CD4-positive, alpha-beta T cell treated with Interferon alpha-2 for 1 hour (primary cell): Measurements from ENCODE around the gene DNAJC12.
"Not testable (repeated sequence)": the region's sequence is repeated elsewhere in the genome, so short reads cannot be mapped to it uniquely, and the experiment has no call there.

ENCODE experiments used
- DNase-seq, 2 donors: peaks; one replicate each; pipeline ENCODE4 v3.0.0-alpha.2; 2020 to 2022

DNAJC12 gene

GRCh38 chr10:67839511-67839910 lies 1.5 kb upstream of the DNAJC12 start:
- not testable (repeated sequence) for DNase-seq

- no peak for DNase-seq
Measured at GRCh38 chr10:67836972-67837371, 1.0 kb downstream of the DNAJC12 start.

- no peak for DNase-seq
Measured at GRCh38 chr10:67836488-67836887, 1.5 kb downstream of the DNAJC12 start.

- not testable (repeated sequence) for DNase-seq
Measured at GRCh38 chr10:67835541-67836394, 2.2 kb downstream of the DNAJC12 start.

- DNase-seq, result no peak
Measured at GRCh38 chr10:67834375-67834774, 3.6 kb downstream of the DNAJC12 start.

- DNase-seq, result no peak
Measured at GRCh38 chr10:67827811-67828210, 10.2 kb downstream of the DNAJC12 start.

GRCh38 chr10:67819768-67820204 lies 18.2 kb downstream of the DNAJC12 start:
- no peak for DNase-seq

DNA sequence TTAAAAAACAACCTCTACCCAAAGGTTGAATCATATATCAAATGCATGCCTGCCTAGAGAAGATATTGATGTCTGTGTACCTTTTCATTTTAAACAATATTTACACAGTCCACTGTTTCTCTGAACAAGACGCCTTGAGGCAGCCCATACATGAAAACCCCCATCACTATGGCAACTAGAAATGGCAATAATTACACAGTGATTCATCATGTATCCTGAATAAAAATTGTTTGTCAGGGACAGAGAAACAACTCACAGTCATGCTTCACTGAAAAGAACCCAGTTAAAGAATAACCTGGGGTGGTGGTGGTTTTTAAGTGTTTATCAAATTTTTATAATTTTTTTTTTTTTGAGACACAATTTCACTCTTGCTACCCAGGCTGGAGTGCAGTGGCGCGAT lies 19.7 kb downstream of the DNAJC12 start:
- no peak for DNase-seq

DNA sequence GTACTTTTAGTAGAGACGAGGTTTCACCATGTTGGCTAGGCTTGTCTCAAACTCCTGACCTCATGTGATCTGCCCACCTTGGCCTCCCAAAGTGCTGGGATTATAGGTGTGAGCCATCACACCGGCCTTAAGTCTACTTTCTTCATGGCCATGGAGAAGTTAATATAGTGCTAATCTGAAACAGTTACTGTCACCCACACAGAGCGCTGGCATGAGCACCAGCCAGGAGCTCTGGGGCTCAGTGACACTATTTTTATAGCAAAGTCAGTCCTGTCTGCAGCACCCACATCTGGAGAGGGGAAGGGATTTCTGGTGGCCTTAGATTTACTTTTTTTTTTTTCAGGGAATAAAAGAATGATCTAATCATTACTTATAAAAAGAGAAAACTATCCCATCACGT lies 21.3 kb downstream of the DNAJC12 start:
- no peak for DNase-seq

DNA sequence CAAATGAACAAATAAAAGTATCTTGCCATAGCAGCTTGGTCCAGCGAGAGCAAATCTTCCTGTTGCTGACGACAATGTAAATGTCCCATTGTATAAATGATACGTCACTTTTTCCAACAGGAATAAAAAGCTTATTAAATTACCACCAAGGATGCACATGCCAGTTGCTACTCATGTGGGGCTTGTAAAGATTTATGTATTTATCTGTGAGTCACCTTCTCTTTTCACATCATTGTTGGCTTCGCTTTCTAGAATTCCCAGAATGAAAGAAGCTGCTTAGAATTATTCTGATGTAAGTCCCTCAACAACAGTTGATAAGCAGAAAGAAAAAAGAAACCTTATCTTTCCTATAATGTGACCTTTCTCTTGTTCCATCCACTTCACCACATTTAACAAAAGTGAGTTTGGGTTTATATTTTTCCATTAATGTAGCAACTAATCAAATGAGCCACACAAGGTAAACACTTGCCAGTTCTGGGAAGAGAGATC lies 22.4 kb downstream of the DNAJC12 start:
- no peak for DNase-seq

DNA sequence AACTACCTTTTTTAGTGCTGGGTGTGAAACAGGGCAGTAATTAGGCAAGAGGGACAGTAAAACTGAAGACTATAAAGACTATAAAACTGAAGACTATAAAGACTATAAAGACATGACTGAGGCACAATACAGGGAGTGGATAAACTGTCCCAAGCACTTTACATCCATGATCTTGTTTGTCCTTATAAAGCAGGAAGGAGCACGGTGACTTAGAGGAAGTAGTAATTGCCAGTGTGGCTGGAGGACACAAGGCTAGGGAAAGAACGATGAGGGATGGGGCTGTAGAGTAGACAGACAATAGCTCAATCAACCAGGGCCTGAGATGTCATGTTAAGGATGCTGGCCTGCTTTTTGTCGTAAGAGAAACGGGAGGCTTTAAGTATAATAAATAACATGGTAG lies 26.0 kb downstream of the DNAJC12 start:
- no peak for DNase-seq

GRCh38 chr10:67809107-67809506 lies 28.9 kb downstream of the DNAJC12 start:
- no peak for DNase-seq

GRCh38 chr10:67808704-67809103 lies 29.3 kb downstream of the DNAJC12 start:
- no peak for DNase-seq

GRCh38 chr10:67807855-67808456 lies 30.0 kb downstream of the DNAJC12 start:
- DNase-seq, result no peak

DNA sequence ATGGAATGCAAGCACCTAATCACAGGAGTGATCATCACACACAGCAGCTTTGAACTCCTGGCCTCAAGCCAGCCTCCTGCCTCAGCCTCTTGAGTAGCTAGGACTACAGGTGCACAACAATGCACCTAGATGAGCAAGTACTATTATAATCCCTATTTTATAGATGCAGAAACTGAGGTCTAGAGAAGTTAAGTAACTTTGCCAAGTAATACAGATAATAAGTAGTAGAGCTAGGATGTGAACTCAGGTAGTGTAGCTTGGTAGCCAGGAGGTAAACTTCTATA lies 33.7 kb downstream of the DNAJC12 start:
- DNase-seq, result no peak

DNA sequence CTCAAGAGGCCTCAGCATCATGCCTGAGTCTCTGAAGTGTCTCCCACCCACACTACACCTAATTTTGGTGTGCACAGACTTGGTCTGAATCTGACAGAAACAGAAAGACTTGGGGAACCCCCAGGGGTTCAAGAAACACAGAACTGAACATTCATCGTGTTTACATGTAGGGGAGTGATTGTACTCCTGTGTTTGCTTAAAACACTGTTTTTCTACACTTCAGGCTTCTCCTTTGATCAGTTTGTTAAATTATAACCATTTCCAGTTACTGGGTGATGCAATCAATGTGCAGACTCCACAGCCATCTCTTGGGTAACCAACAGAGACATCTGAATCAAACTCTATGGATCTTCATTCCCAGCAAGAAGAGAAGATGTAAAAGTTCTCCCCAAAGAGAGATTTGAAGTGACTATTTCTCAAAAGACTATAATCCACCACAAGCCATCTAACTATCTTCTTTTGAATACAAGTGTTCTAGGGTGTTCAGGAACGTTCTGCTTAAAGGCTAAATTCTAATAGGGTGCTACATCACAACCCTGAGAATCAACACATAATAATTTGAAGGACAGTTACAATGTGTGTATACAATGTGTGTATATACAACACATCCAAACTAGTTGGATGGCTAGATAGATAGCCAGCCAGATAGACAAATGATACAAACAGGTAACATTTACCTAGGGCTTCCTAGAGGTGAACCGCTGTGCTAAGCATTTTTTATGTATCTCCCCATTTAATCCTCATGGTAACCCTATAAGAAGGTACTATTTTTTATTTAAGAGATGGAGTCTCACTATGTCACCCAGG lies 34.2 kb downstream of the DNAJC12 start:
- no peak for DNase-seq

- no peak for DNase-seq
Measured at GRCh38 chr10:67802767-67803538, 35.0 kb downstream of the DNAJC12 start.

DNA sequence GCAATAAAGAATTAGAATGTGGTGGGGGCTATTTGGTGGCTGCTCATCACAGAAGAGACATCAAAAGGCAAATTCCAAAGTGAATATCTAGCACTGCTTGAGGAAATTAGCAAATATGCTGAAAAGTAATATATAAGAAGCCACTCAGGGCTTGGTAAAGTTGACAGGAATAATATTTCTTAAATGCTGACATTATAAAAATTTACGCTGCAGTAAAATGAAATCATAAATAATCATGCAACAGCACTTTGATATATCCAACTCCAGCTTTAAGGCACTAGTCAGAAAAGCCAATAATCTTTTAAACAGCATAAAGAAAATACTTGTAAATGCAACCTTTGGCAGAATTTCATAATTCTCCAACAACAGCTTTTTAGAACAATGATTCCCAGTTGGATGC lies 36.9 kb downstream of the DNAJC12 start:
- no peak for DNase-seq

- no peak for DNase-seq
Measured at GRCh38 chr10:67794909-67795460, 43.0 kb downstream of the DNAJC12 start.

DNA sequence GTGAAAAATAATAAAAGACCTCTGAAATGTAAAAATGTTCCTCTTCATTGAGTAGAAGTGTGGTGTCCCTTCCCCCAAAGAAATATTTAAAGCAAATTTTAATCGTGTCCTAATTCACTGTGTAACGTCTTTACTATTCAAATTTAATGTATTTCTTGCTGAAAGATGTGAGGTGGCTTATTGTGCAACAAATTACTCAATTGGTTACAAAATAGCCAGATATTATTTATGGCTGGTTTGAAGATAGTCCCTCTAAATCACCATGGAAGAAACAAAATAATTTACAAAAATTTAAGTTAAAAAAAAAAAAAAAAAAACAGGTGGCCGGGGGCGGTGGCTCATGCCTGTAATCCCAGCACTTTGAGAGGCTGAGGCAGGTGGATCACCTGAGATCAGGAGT lies 43.7 kb downstream of the DNAJC12 start:
- DNase-seq, result no peak

DNA sequence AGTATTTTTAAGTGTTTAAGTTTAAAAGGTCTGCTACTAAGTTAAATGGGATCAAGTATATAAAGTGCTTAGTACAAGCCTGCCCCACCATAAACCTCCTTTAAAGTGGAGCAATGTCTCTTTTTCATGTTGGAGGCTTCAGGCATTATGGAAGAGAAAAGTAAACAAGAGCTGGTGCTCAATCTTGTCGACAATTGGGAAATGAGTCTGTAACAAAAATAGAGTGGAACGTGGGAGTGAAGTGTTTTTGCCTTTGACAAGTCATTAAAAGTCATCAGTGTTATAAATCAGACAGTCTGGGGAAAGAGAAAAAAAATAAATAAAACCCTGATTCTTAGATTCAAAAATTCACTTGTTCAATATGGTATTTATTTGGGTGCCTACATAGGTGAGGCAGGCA lies 44.7 kb downstream of the DNAJC12 start:
- DNase-seq, result no peak

DNA sequence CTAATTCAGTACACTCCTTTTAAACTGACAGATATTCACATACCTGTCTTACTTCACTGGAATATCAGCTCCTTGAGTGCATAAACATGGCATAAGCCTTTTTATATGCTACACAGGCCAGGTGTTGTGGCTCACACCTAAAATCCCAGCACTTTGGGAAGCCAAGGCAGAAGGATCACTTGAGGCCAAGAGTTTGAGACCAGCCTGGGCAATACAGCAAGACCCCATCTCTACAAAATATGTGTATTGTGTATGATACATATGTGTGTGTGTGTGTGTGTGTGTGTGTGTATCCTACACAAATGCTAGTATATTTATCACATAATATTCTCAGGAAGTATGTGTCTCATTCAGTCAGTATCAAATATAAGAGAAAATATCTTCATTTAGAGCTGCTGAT lies 45.3 kb downstream of the DNAJC12 start:
- no peak for DNase-seq
